DMS53 (cell line): ENCODE measurements around the gene AVPR1B.

Experiments
- DNase-seq: peaks from one replicate; lab custom pipeline; 2025; lab: John Stamatoyannopoulos, UW

The AVPR1B gene

GRCh38 chr1:206117151-206117948 is at the start of gene AVPR1B:
Gene AVPR1B, minus strand, starts transcription at chr1:206117388. Its CDS starts 498 bp downstream, at chr1:206116890.
- DNase-seq = peak; percentile 93

- no peak for DNase-seq
These were observed 28.6 kb upstream of the AVPR1B start for GRCh38 chr1:206145771-206146290.

- DNase-seq = peak; percentile 73
These were observed 27.4 kb upstream of the AVPR1B start for GRCh38 chr1:206144605-206145004.

- no peak for DNase-seq
These were observed 26.5 kb upstream of the AVPR1B start for GRCh38 chr1:206143537-206144172.

GRCh38 chr1:206142770-206143169 is 25.6 kb upstream of the AVPR1B start:
- DNase-seq = no peak

- DNase-seq = peak; percentile 67
These were observed 24.8 kb upstream of the AVPR1B start for GRCh38 chr1:206142011-206142410.

GRCh38 chr1:206136241-206136640 is 19.1 kb upstream of the AVPR1B start:
- DNase-seq = no peak

- no peak for DNase-seq
These were observed 18.1 kb upstream of the AVPR1B start for GRCh38 chr1:206135248-206135647.

GRCh38 chr1:206133751-206134415 is 16.7 kb upstream of the AVPR1B start:
- DNase-seq = no peak

- no peak for DNase-seq
These were observed 13.8 kb upstream of the AVPR1B start for GRCh38 chr1:206131037-206131436.

GRCh38 chr1:206128196-206128595 is 11.0 kb upstream of the AVPR1B start:
- DNase-seq = no peak

- DNase-seq = no peak
These were observed 10.1 kb upstream of the AVPR1B start for GRCh38 chr1:206127336-206127735.

- DNase-seq = no peak
These were observed 8.2 kb upstream of the AVPR1B start for GRCh38 chr1:206125346-206125745.

GRCh38 chr1:206122686-206123085 is 5.5 kb upstream of the AVPR1B start:
- DNase-seq = no peak

- no peak for DNase-seq
These were observed 4.1 kb upstream of the AVPR1B start for GRCh38 chr1:206121269-206121668.

- no peak for DNase-seq
These were observed 3.2 kb upstream of the AVPR1B start for GRCh38 chr1:206120406-206120805.

GRCh38 chr1:206116873-206117150 is 376 bp downstream of the AVPR1B start:
- peak; percentile 77 for DNase-seq

- peak; percentile 97 for DNase-seq
These were observed 856 bp downstream of the AVPR1B start for GRCh38 chr1:206116191-206116872.

- no peak for DNase-seq
These were observed 1.4 kb downstream of the AVPR1B start for GRCh38 chr1:206115791-206116190.

GRCh38 chr1:206114692-206115640 is 2.2 kb downstream of the AVPR1B start:
- DNase-seq = no peak

- DNase-seq = peak; percentile 85
These were observed 4.4 kb downstream of the AVPR1B start for GRCh38 chr1:206112600-206113301.
